ENCODE measurements around the gene LRRC32. TPM values are rescaled to one million over a fixed set of nuclear protein-coding genes. Genes with fewer than 3 reads are reported as not detected.

LRRC32 gene
- total and polyA plus RNA-seq, 10 of the 15 experiments (the other 5 are each of a cell fraction or from before 2014, with no cell fraction given), result 0.56 to 20.8 (median 7.4) TPM

- ATAC-seq (peak; percentile 82), FAIRE-seq (no peak), DNase-seq (ENCODE audit: low read depth, low spot score) (no peak)
- no peaks in the 10 kb centered on the region for H4K20me1 ChIP-seq (ENCODE audit: control insufficient read depth, insufficient read depth)
- no peaks in the 10 kb centered on the region for H3K36me3 ChIP-seq (ENCODE audit: control insufficient read depth in 2 of 2, insufficient read depth in 2 of 2, low read length in 1 of 2)
- no peak overlapping the region for H2AFZ ChIP-seq (ENCODE audit: control insufficient read depth, low read depth, low read length)
- H3K4me1 ChIP-seq (ENCODE audit: control insufficient read depth, insufficient read depth, low read length), result peaks cover 14% of the 10 kb centered on the region
- ChIA-PET SMC1A (ENCODE audit: uncharacterized antibody, unreplicated experiment) (interaction anchor here (0.6 to 2.0 kb wide), 6 partner anchors 11 to 258 kb away, joined by 3 to 10 read pairs (median 4); no protein-coding TSS in a partner anchor), POLR2A (interaction anchor here (0.6 kb wide), 1 partner anchor 88 kb away, joined by 3 read pairs; no protein-coding TSS in a partner anchor), CTCF (interaction anchor here (0.6 to 1.7 kb wide), 8 partner anchors 11 to 232 kb away, joined by 3 to 17 read pairs (median 3); no protein-coding TSS in a partner anchor), RAD21 (ENCODE audit: unreplicated experiment) (interaction anchor here (1.2 to 2.4 kb wide), 4 partner anchors 12 to 479 kb away, joined by 3 to 24 read pairs (median 5); no protein-coding TSS in a partner anchor)
- no TSS peak for BruUV-seq (replicated peaks)
- intact Hi-C loops (cut with micrococcal nuclease; ENCODE audit: unreplicated experiment), result no loop called here
- H3K9me3 ChIP-seq (replicated peaks; ENCODE audit: control insufficient read depth, insufficient read depth, low read length), result no peaks in the 10 kb centered on the region; the same call in 2 of the 3 replicates
- H3K27me3 ChIP-seq (replicated peaks in 1 of 2; ENCODE audit: control insufficient read depth in 2 of 2, insufficient read depth in 2 of 2, low read length in 1 of 2), result peaks cover 0 to 7% of the 10 kb centered on the region in 2 experiments; a peak in 2 of 4 replicates
- TF ChIP-seq IKZF2 (IDR thresholded peaks at IDR 0.05) (peak in 1 of 2 experiments; percentile 33; a peak in 1 of 4 replicates), SPI1 (IDR thresholded peaks at IDR 0.05; ENCODE audit: borderline replicate concordance, insufficient read depth, low read depth, low read length) (peak; percentile 73; the same call in 1 of the 2 replicates), FOXM1 (IDR thresholded peaks at IDR 0.05; ENCODE audit: low read depth, low read length) (no peak), RUNX3 (IDR thresholded peaks at IDR 0.05; ENCODE audit: low read length) (peak; percentile 42), SUPT20H (IDR thresholded peaks at IDR 0.05; ENCODE audit: borderline replicate concordance, control insufficient read depth, low read depth, low read length) (no peak), EED (IDR thresholded peaks at IDR 0.05; ENCODE audit: low read depth) (peak; percentile 64), IKZF1 (conservative IDR thresholded peaks at IDR 0.05) (0 out of 2 replicates have a peak, but pooled peaks have one; percentile 16)
- no peak overlapping the region for H3K9ac ChIP-seq (ENCODE audit: control insufficient read depth, insufficient read depth, low read length)
- in situ Hi-C loops (cut with MboI), result no loop called here
- H3K27ac ChIP-seq (ENCODE audit: control insufficient read depth, insufficient read depth), result no peak overlapping the region
- WGBS (ENCODE audit: insufficient coverage, insufficient replicate concordance, low lambda C conversion rate, missing lambda C conversion rate), result 27% methylated on average over 16 of the region's 16 CpGs
- H3K4me3 ChIP-seq, result no peak overlapping the region
- H3K79me2 ChIP-seq (ENCODE audit: control insufficient read depth, insufficient read depth, low read length), result no peaks in the 10 kb centered on the region
- H3K4me2 ChIP-seq (ENCODE audit: control insufficient read depth, insufficient read depth), result peak overlapping the region; percentile 40
Observed at GRCh38 chr11:76686261-76687079, 15.9 kb upstream of the LRRC32 start.
